H9 (cell line): ENCODE results near the gene ATP4A. TPM values are rescaled to one million over a fixed set of nuclear protein-coding genes. Genes with fewer than 3 reads are reported as not detected.
A peak's percentile ranks its signal among the peaks of the same experiment; 100 is the strongest.

Experiments
- DNase-seq: peaks from one replicate; pipeline ENCODE4 v3.0.0-alpha.2; 2017
- H2AFZ ChIP-seq: one replicate; pipeline ENCODE4 v1.6.1; 2013; ENCODE audit warnings: mild to moderate bottlenecking, low read length, control low read depth, moderate library complexity
- H2AK5ac ChIP-seq: 2 replicates; pipeline ENCODE4 v1.6.1; 2013; ENCODE audit warnings: low read length, control low read depth, mixed read lengths; ENCODE audit not compliant: insufficient read length
- H2BK120ac ChIP-seq: one replicate; pipeline ENCODE4 v1.6.1; 2013; ENCODE audit warnings: low read depth, mild to moderate bottlenecking, low read length, control low read depth, inconsistent platforms; ENCODE audit not compliant: poor library complexity, severe bottlenecking
- H2BK12ac ChIP-seq: 2 replicates; pipeline ENCODE4 v1.6.1; 2013; ENCODE audit warnings: low read length, control low read depth, mixed read lengths, low read depth; ENCODE audit not compliant: insufficient read length
- H2BK15ac ChIP-seq: 2 replicates; pipeline ENCODE4 v1.6.1; 2013; ENCODE audit warnings: low read depth, low read length, control low read depth
- H2BK20ac ChIP-seq: one replicate; pipeline ENCODE4 v1.6.1; 2013; ENCODE audit warnings: low read depth, mild to moderate bottlenecking, low read length, control low read depth, inconsistent platforms; ENCODE audit not compliant: poor library complexity, severe bottlenecking
- H2BK5ac ChIP-seq: 2 replicates; pipeline ENCODE4 v1.6.1; 2013; ENCODE audit warnings: low read length, control low read depth, mixed read lengths; ENCODE audit not compliant: insufficient read length
- H3K14ac ChIP-seq: 2 replicates; pipeline ENCODE4 v1.6.1; 2013; ENCODE audit warnings: low read length, control low read depth; ENCODE audit not compliant: insufficient read depth
- H3K18ac ChIP-seq: 2 replicates; pipeline ENCODE4 v1.6.1; 2013; ENCODE audit warnings: low read depth, mild to moderate bottlenecking, mixed read lengths, low read length, control low read depth; ENCODE audit not compliant: insufficient read length
- H3K23ac ChIP-seq: 2 replicates; pipeline ENCODE4 v1.6.1; 2013; ENCODE audit warnings: low read length, control low read depth, mixed read lengths, low read depth; ENCODE audit not compliant: insufficient read length
- H3K23me2 ChIP-seq: 2 replicates; pipeline ENCODE4 v1.6.1; 2013; ENCODE audit warnings: low read depth, mild to moderate bottlenecking, mixed read lengths, low read length, control low read depth; ENCODE audit not compliant: insufficient read length, poor library complexity, severe bottlenecking
- H3K27ac ChIP-seq: 2 replicates; pipeline ENCODE4 v1.5.1; 2013; ENCODE audit warnings: low read length, control low read depth, mixed read lengths, low read depth; ENCODE audit not compliant: insufficient read length
- H3K27me3 ChIP-seq: 2 replicates; pipeline ENCODE4 v1.6.1; 2013; ENCODE audit warnings: low read length, control low read depth, inconsistent platforms; ENCODE audit not compliant: insufficient read depth
- H3K4ac ChIP-seq: 2 replicates; pipeline ENCODE4 v1.6.1; 2013; ENCODE audit warnings: low read depth, mild to moderate bottlenecking, control low read depth, inconsistent platforms, low read length, moderate library complexity
- H3K4me1 ChIP-seq: 2 replicates; pipeline ENCODE4 v1.6.1; 2013; ENCODE audit warnings: low read length, control low read depth, inconsistent platforms; ENCODE audit not compliant: insufficient read depth
- H3K4me2 ChIP-seq: 2 replicates; pipeline ENCODE4 v1.6.1; 2013; ENCODE audit warnings: low read length, control low read depth, mixed read lengths; ENCODE audit not compliant: insufficient read length, insufficient read depth
- H3K56ac ChIP-seq: 2 replicates; pipeline ENCODE4 v1.6.1; 2013; ENCODE audit warnings: low read depth, mild to moderate bottlenecking, mixed read lengths, low read length, control low read depth; ENCODE audit not compliant: insufficient read length
- H3K79me1 ChIP-seq: 2 replicates; pipeline ENCODE4 v1.6.1; 2013; ENCODE audit warnings: low read depth, mild to moderate bottlenecking, moderate library complexity, low read length, control low read depth, inconsistent platforms; ENCODE audit not compliant: insufficient read depth, poor library complexity, severe bottlenecking
- H3K79me2 ChIP-seq: 2 replicates; pipeline ENCODE4 v1.6.1; 2013; ENCODE audit warnings: low read length, control low read depth, inconsistent platforms; ENCODE audit not compliant: insufficient read depth
- H3K9ac ChIP-seq: 2 replicates; pipeline ENCODE4 v1.6.1; 2013; ENCODE audit warnings: low read length, control low read depth, mixed read lengths; ENCODE audit not compliant: insufficient read length; ENCODE audit errors: extremely low read depth
- H3K9me3 ChIP-seq: one replicate; pipeline ENCODE4 v1.6.1; 2013; ENCODE audit warnings: low read depth, low read length, inconsistent platforms; ENCODE audit not compliant: control insufficient read depth
- H3T11ph ChIP-seq: one replicate; pipeline ENCODE4 v1.6.1; 2013; ENCODE audit warnings: mild to moderate bottlenecking, low read length, control low read depth, inconsistent platforms
- H4K20me1 ChIP-seq: one replicate; pipeline ENCODE4 v1.6.1; 2013; ENCODE audit not compliant: control insufficient read depth, insufficient read length, insufficient read depth
- H4K5ac ChIP-seq: 2 replicates; pipeline ENCODE4 v1.6.1; 2013; ENCODE audit warnings: low read depth, mild to moderate bottlenecking, mixed read lengths, low read length, control low read depth; ENCODE audit not compliant: insufficient read length
- H4K8ac ChIP-seq: replicated peaks from 2 replicates; pipeline ENCODE4 v1.6.1; 2013; ENCODE audit warnings: low read length, control low read depth, mixed read lengths, low read depth; ENCODE audit not compliant: insufficient read length
- H4K91ac ChIP-seq: 2 replicates; pipeline ENCODE4 v1.6.1; 2013; ENCODE audit warnings: low read depth, mild to moderate bottlenecking, moderate library complexity, mixed read lengths, low read length, control low read depth; ENCODE audit not compliant: insufficient read length
- H3K27ac Mint-ChIP-seq, 3 experiments: 2 replicates in 2 of 3; 3 replicates in 1 of 3; pipeline ENCODE4 v1.8.0; 2020 to 2021; ENCODE audit warnings: mixed read lengths in 3 of 3, mild to moderate bottlenecking in 1 of 3, moderate library complexity in 1 of 3
- H3K27me3 Mint-ChIP-seq: 2 replicates; pipeline ENCODE4 v1.8.0; 2021; ENCODE audit warnings: low read depth, mild to moderate bottlenecking, moderate library complexity, mixed read lengths
- H3K36me3 Mint-ChIP-seq, 3 experiments: 2 replicates in 2 of 3; 3 replicates in 1 of 3; pipeline ENCODE4 v1.8.0; 2020 to 2021; ENCODE audit warnings: low read depth in 3 of 3, mixed read lengths in 3 of 3; ENCODE audit not compliant: insufficient read depth in 1 of 3
- H3K4me1 Mint-ChIP-seq, 2 experiments: 2 replicates each; pipeline ENCODE4 v1.8.0; 2020; ENCODE audit warnings: mixed read lengths in 2 of 2
- H3K4me3 Mint-ChIP-seq, 2 experiments: 2 replicates in 1 of 2; 3 replicates in 1 of 2; pipeline ENCODE4 v1.8.0; 2020 to 2021; ENCODE audit warnings: mild to moderate bottlenecking in 2 of 2, mixed read lengths in 2 of 2, moderate library complexity in 1 of 2
- H3K9me3 Mint-ChIP-seq, 2 experiments: 2 replicates in 1 of 2; 3 replicates in 1 of 2; pipeline ENCODE4 v1.8.0; 2020; ENCODE audit warnings: mild to moderate bottlenecking in 2 of 2, mixed read lengths in 2 of 2, moderate library complexity in 1 of 2
- WGBS: extraction: QIAGEN DNeasy Blood & Tissue Kit; methylation state at CpG from one replicate; pipeline ENCODE4 v1.1.7; 2013; ENCODE audit warnings: missing lambda C conversion rate, low lambda C conversion rate, mixed read lengths; ENCODE audit not compliant: insufficient read length; ENCODE audit errors: extremely low coverage; 5-methylcytosine and 5-hydroxymethylcytosine counted together
- total RNA-seq: library from RNA; stranded (reverse); gene quantifications from 2 replicates; pipeline ENCODE4 v1.2.1, GENCODE V29; 2021
- TF ChIP-seq, protein P1 (sequence below): fragments of 200-600 bp; sonication (generic); conservative IDR thresholded peaks from 3 replicates; pipeline ENCODE4 v1.8.0; 2021; ENCODE audit warnings: antibody characterized with exemption, mild to moderate bottlenecking

Gene ATP4A
- total RNA-seq, 1 experiment from 2014 or later, result 0.24 TPM

DNA sequence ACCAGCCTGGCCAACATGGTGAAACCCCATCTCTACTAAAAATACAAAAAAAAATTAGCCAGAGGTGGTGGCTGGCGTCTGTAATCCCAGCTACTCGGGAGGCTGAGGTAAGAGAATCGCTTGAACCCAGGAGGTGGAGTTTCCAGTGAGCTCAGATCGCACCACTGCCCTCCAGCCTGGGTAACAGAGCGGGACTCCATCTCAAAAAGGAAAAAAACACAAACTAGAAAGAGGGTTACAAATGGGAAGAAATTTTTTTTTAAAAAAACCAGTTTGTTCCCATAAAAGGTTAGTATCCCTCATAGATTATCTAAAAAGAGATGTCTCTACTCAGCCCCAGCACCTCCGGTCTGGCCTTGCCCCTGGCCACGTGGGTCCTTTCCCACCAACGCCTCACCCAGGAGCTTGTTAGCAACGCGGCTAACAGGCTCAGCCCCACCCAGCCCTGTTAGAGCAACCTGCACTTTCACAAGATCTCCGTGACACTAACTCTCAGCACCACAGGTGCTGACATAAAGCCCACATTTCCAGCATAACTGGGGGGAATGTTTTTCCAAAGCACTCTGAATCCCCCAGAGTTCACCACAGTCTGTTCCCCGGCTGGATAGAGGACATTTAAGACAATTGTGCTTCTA lies 54.3 kb downstream of the ATP4A start:
- H3K4me2 ChIP-seq, result peak overlapping the region; percentile 94
- Mint-ChIP-seq H3K27ac (peak overlapping the region; percentile 99 to 100 (median 99)), H3K27me3 (peaks cover 26% of the 10 kb centered on the region), H3K4me1 (peaks cover 19 to 35% of the 10 kb centered on the region in 2 experiments), H3K36me3 (peaks cover 30 to 42% (median 42%) of the 10 kb centered on the region in 3 experiments), H3K9me3 (no peaks in the 10 kb centered on the region), H3K4me3 (peak overlapping the region; percentile 97 to 98)
- H3K27ac ChIP-seq, result peak overlapping the region; percentile 36
- DNase-seq, result peak; percentile 79
- peaks cover 4% of the 10 kb centered on the region; the same call in 1 of the 2 replicates for H3K79me2 ChIP-seq
- no peaks in the 10 kb centered on the region for H3K79me1 ChIP-seq
- TF ChIP-seq, protein P1, sequence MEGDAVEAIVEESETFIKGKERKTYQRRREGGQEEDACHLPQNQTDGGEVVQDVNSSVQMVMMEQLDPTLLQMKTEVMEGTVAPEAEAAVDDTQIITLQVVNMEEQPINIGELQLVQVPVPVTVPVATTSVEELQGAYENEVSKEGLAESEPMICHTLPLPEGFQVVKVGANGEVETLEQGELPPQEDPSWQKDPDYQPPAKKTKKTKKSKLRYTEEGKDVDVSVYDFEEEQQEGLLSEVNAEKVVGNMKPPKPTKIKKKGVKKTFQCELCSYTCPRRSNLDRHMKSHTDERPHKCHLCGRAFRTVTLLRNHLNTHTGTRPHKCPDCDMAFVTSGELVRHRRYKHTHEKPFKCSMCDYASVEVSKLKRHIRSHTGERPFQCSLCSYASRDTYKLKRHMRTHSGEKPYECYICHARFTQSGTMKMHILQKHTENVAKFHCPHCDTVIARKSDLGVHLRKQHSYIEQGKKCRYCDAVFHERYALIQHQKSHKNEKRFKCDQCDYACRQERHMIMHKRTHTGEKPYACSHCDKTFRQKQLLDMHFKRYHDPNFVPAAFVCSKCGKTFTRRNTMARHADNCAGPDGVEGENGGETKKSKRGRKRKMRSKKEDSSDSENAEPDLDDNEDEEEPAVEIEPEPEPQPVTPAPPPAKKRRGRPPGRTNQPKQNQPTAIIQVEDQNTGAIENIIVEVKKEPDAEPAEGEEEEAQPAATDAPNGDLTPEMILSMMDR, result no peak
- peak overlapping the region; percentile 94; the same call in 1 of the 2 replicates for H3K14ac ChIP-seq
- no peak overlapping the region for H3K56ac ChIP-seq
- H3K4me1 ChIP-seq, result no peaks in the 10 kb centered on the region
- no peak overlapping the region for H2AK5ac ChIP-seq
- H3K18ac ChIP-seq, result peak overlapping the region; percentile 83
- H3K4ac ChIP-seq, result peak overlapping the region; percentile 35; the same call in 1 of the 2 replicates
- H2AFZ ChIP-seq, result no peak overlapping the region
- H3T11ph ChIP-seq, result no peak overlapping the region
- no peaks in the 10 kb centered on the region; the same call in 1 of the 2 replicates for H3K27me3 ChIP-seq
- peak overlapping the region; percentile 88 for H3K9ac ChIP-seq
- WGBS, result no CpG with 5 or more reads among the region's 12 CpGs
- no peak overlapping the region for H4K91ac ChIP-seq
- no peak overlapping the region for H2BK15ac ChIP-seq
- no peak overlapping the region for H2BK12ac ChIP-seq
- no peak overlapping the region for H3K23ac ChIP-seq
- H4K8ac ChIP-seq, result no peak overlapping the region
- no peaks in the 10 kb centered on the region for H3K9me3 ChIP-seq
- H3K23me2 ChIP-seq, result peaks cover 10% of the 10 kb centered on the region
- H4K20me1 ChIP-seq, result no peaks in the 10 kb centered on the region
- H4K5ac ChIP-seq, result peak overlapping the region; percentile 20
- H2BK120ac ChIP-seq, result no peak overlapping the region
- no peak overlapping the region for H2BK20ac ChIP-seq
- no peak overlapping the region for H2BK5ac ChIP-seq
